OCI-LY1 (cell line): ENCODE measurements around the gene H3-3A.
"Not testable (repeated sequence)": the region's sequence is repeated elsewhere in the genome, so short reads cannot be mapped to it uniquely, and the experiment has no call there.

Experiments used
- H2AFZ ChIP-seq: fragments of 200-600 bp; sonication (generic), shearing (Covaris generic); 2 replicates; pipeline ENCODE4 v1.6.0; 2014; ENCODE audit warnings: antibody characterized with exemption, mild to moderate bottlenecking, low read length
- H3F3A ChIP-seq: fragments of 200-600 bp; sonication (generic), shearing (Covaris generic); 2 replicates; pipeline ENCODE4 v1.6.0; 2014; ENCODE audit warnings: mild to moderate bottlenecking, antibody characterized with exemption, low read length, moderate library complexity; ENCODE audit not compliant: insufficient read depth
- H3K27ac ChIP-seq: fragments of 200-600 bp; sonication (generic); 2 replicates; pipeline ENCODE4 v1.5.1; 2014; ENCODE audit warnings: low read length, mixed run types, mild to moderate bottlenecking, low read depth; ENCODE audit not compliant: poor library complexity, severe bottlenecking
- H3K27me3 ChIP-seq: fragments of 200-600 bp; sonication (generic); 2 replicates; pipeline ENCODE4 v1.6.0; 2014; ENCODE audit warnings: antibody characterized with exemption, mild to moderate bottlenecking, low read length, moderate library complexity; ENCODE audit not compliant: insufficient read depth
- H3K36me3 ChIP-seq: fragments of 200-600 bp; sonication (generic); 2 replicates; pipeline ENCODE4 v1.6.1; 2014; ENCODE audit warnings: mild to moderate bottlenecking, antibody characterized with exemption, low read length, moderate library complexity, mixed read lengths; ENCODE audit not compliant: insufficient read depth
- H3K4me1 ChIP-seq: fragments of 200-600 bp; sonication (generic); 2 replicates; pipeline ENCODE4 v1.5.1; 2014; ENCODE audit warnings: mild to moderate bottlenecking, low read length, moderate library complexity; ENCODE audit not compliant: insufficient read depth, severe bottlenecking
- H3K4me2 ChIP-seq: fragments of 200-600 bp; sonication (generic), shearing (Covaris generic); 2 replicates; pipeline ENCODE4 v1.6.1; 2014; ENCODE audit warnings: low read length
- H3K4me3 ChIP-seq: fragments of 200-600 bp; sonication (generic); 2 replicates; pipeline ENCODE4 v1.5.1; 2014; ENCODE audit warnings: low read length, low read depth, mild to moderate bottlenecking, mixed read lengths; ENCODE audit not compliant: poor library complexity, severe bottlenecking
- H3K79me2 ChIP-seq: fragments of 200-600 bp; shearing (Covaris generic); 2 replicates; pipeline ENCODE4 v1.6.1; 2016; ENCODE audit warnings: mixed run types, low read length, mixed read lengths; ENCODE audit not compliant: insufficient read depth
- H3K9ac ChIP-seq: fragments of 200-600 bp; sonication (generic), shearing (Covaris generic); 2 replicates; pipeline ENCODE4 v1.6.1; 2014; ENCODE audit warnings: mild to moderate bottlenecking, low read length, mixed read lengths
- H3K9me2 ChIP-seq: fragments of 200-600 bp; sonication (generic), shearing (Covaris generic); 2 replicates; pipeline ENCODE4 v1.6.1; 2014; ENCODE audit warnings: low read depth, mild to moderate bottlenecking, low read length, mixed read lengths
- H3K9me3 ChIP-seq: fragments of 200-600 bp; shearing (Covaris generic); 2 replicates; pipeline ENCODE4 v1.6.1; 2014; ENCODE audit warnings: low read length, mixed read lengths
- H4K20me1 ChIP-seq: fragments of 200-600 bp; sonication (generic), shearing (Covaris generic); 2 replicates; pipeline ENCODE4 v1.6.0; 2016; ENCODE audit warnings: mild to moderate bottlenecking, low read length; ENCODE audit not compliant: insufficient read depth
- EZH2 ChIP-seq: fragments of 200-600 bp; sonication (generic), shearing (Covaris generic); IDR thresholded peaks from 2 replicates; pipeline ENCODE4 v1.8.0; 2017; ENCODE audit warnings: borderline replicate concordance, mixed run types, mild to moderate bottlenecking, antibody characterized with exemption, low read length, moderate library complexity, mixed read lengths
- TF ChIP-seq, protein P1 (sequence below): fragments of 200-600 bp; sonication (generic), shearing (Covaris generic); IDR thresholded peaks from 2 replicates; pipeline ENCODE4 v1.5.1; 2017; ENCODE audit warnings: mild to moderate bottlenecking, antibody characterized with exemption, low read length, moderate library complexity, mixed read lengths

H3-3A gene

DNA sequence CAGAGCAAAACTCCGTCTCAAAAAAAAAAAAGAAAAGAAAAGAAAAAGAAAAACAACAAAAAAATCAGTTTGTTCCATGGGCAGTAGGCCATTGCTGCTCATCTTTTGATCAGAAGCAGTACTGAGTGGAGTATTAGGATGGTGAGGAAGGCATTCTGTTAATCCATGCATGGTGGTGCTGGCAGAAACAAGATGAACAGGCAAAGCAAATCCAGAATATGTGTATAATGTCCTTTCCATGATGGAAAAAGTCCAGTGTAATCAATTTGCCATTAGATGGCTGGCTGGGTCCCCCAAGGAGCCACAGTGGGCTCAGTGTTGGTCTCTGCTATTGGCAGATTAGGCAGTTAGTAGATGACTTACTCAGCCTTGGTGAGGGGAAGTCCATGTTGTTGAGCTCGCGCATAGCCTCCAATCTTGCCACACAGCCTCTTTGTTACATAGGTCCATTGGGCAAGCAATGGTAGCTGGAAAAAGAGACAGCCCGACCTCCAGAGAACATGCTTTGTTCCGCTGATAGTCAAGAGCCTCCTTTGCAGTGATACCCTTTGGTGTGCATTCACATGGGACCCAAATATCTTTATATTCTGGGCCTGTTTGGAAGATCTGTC lies 23.3 kb downstream of the H3-3A start:
- H3K9ac ChIP-seq: no peak overlapping the region
- no peaks in the 10 kb centered on the region for H3F3A ChIP-seq
- 0 out of 2 replicates have a peak, but pooled peaks cover 6% of the 10 kb centered on the region for H3K27me3 ChIP-seq
- H3K36me3 ChIP-seq: no peaks in the 10 kb centered on the region
- no peaks in the 10 kb centered on the region for H4K20me1 ChIP-seq
- no peak for TF ChIP-seq EZH2
- TF ChIP-seq, protein P1, sequence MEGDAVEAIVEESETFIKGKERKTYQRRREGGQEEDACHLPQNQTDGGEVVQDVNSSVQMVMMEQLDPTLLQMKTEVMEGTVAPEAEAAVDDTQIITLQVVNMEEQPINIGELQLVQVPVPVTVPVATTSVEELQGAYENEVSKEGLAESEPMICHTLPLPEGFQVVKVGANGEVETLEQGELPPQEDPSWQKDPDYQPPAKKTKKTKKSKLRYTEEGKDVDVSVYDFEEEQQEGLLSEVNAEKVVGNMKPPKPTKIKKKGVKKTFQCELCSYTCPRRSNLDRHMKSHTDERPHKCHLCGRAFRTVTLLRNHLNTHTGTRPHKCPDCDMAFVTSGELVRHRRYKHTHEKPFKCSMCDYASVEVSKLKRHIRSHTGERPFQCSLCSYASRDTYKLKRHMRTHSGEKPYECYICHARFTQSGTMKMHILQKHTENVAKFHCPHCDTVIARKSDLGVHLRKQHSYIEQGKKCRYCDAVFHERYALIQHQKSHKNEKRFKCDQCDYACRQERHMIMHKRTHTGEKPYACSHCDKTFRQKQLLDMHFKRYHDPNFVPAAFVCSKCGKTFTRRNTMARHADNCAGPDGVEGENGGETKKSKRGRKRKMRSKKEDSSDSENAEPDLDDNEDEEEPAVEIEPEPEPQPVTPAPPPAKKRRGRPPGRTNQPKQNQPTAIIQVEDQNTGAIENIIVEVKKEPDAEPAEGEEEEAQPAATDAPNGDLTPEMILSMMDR: no peak
- H3K4me2 ChIP-seq: no peak overlapping the region
- H3K9me3 ChIP-seq: no peaks in the 10 kb centered on the region
- H3K4me3 ChIP-seq: no peak overlapping the region
- H3K79me2 ChIP-seq: no peaks in the 10 kb centered on the region
- no peaks in the 10 kb centered on the region for H3K9me2 ChIP-seq
- H2AFZ ChIP-seq: no peak overlapping the region
- H3K27ac ChIP-seq: no peak overlapping the region
- H3K4me1 ChIP-seq: peaks cover 26% of the 10 kb centered on the region

DNA sequence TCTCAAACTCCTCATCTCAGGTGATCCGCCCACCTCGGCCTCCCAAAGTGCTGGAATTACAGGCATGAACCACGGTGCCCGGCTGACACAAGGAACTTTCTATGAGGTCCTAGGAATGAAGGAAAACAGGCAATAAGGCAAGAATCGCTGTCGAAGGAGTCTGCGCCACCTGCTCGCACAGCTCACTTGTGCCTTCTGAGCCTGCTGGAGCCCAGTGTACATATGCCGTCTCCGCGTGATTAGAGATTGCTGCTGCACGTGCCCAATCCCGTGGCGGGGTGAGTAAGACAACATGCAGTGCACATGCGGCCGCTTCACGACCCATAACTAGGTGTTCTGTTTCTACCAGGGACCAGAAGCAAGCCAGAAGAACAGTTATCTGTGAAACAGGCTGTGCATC lies 24.3 kb downstream of the H3-3A start:
- Histone ChIP-seq H3K27ac (no peak overlapping the region), H3K9ac (no peak overlapping the region), H2AFZ (no peak overlapping the region), H3K36me3 (no peaks in the 10 kb centered on the region), H3F3A (no peaks in the 10 kb centered on the region), H3K9me3 (no peaks in the 10 kb centered on the region), H3K4me2 (no peak overlapping the region), H3K9me2 (no peaks in the 10 kb centered on the region), H3K4me3 (no peak overlapping the region), H3K27me3 (0 out of 2 replicates have a peak, but pooled peaks cover 7% of the 10 kb centered on the region), H4K20me1 (no peaks in the 10 kb centered on the region), H3K79me2 (no peaks in the 10 kb centered on the region), H3K4me1 (peaks cover 26% of the 10 kb centered on the region)
- TF ChIP-seq, protein P1: no peak
- TF ChIP-seq EZH2: no peak

DNA sequence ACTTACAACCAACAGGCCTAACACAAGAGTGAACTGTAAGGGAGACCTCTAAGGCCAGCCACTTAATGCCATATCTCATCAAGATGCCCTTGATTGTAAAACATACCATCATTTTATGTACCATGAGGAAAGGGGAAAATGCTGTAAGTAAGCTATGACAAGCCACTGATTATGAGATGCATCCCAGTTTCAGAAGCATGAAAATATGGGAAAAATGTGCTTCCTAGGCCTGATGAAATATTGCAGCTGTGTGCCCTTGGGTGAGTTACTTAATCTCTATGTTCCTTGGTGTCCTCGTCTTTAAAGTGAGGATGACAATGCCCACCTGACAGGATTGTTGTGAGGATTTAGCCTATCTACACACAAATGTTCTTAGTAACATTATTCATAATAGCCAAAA lies 28.9 kb downstream of the H3-3A start:
- Histone ChIP-seq H3K9me2 (no peaks in the 10 kb centered on the region), H3K27me3 (peaks cover 3% of the 10 kb centered on the region; the same call in 1 of the 2 replicates), H3K9me3 (no peaks in the 10 kb centered on the region), H3K27ac (no peak overlapping the region), H3K4me3 (no peak overlapping the region), H2AFZ (no peak overlapping the region), H3K79me2 (no peaks in the 10 kb centered on the region), H3K4me1 (no peaks in the 10 kb centered on the region), H3K36me3 (no peaks in the 10 kb centered on the region; the same call in 1 of the 2 replicates), H3K9ac (no peak overlapping the region), H3F3A (no peaks in the 10 kb centered on the region), H4K20me1 (no peaks in the 10 kb centered on the region), H3K4me2 (no peak overlapping the region)
- TF ChIP-seq EZH2: no peak
- TF ChIP-seq, protein P1: no peak

DNA sequence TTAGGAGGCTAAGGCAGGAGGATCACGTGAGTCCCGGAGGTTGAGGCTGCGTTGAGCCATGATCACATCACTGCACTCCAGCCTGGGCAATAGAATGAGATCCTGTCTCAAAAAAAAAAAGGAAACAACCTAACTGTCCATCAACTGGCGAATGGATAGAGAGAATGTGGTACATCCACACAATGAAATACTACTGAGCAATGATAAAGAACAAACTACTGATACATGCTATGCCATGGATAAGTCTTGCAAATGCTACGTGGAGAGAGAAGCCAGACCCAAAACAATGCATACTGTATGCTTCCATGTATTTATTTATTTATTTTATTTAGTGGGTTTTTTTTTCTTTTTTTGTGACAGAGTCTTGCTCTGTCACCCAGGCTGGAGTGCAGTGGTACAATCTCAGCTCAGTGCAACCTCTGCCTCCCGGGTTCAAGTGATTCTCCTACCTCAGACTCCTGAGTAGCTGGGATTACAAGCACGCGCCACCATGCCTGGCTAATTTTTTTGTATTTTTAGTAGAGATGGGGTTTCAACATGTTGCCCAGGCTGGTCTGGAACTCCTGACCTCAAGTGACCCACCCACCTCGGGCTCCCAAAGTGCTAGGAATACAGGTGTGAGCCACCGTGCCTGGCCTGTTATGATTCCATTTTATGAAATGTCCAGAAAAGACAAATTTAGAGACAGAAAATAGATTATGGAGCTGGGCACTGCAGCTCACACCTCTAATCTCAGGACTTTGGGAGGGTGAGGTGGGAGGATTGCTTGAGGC lies 29.7 kb downstream of the H3-3A start:
- not testable (repeated sequence) for H3K4me3 ChIP-seq, H3K4me2 ChIP-seq, H3F3A ChIP-seq, H2AFZ ChIP-seq, H3K36me3 ChIP-seq, H4K20me1 ChIP-seq, H3K79me2 ChIP-seq, H3K4me1 ChIP-seq, H3K27me3 ChIP-seq, H3K9me2 ChIP-seq, H3K9me3 ChIP-seq, H3K27ac ChIP-seq, H3K9ac ChIP-seq
